H9 (cell line): ENCODE data around the gene ABHD3. TPM values are rescaled to one million over a fixed set of nuclear protein-coding genes. Genes with fewer than 3 reads are reported as not detected.

Source experiments
- DNase-seq: peaks from one replicate; pipeline ENCODE4 v3.0.0-alpha.2; 2017
- H2AFZ ChIP-seq: one replicate; pipeline ENCODE4 v1.6.1; 2013; ENCODE audit warnings: mild to moderate bottlenecking, low read length, control low read depth, moderate library complexity
- H2AK5ac ChIP-seq: 2 replicates; pipeline ENCODE4 v1.6.1; 2013; ENCODE audit warnings: low read length, control low read depth, mixed read lengths; ENCODE audit not compliant: insufficient read length
- H2BK120ac ChIP-seq: one replicate; pipeline ENCODE4 v1.6.1; 2013; ENCODE audit warnings: low read depth, mild to moderate bottlenecking, low read length, control low read depth, inconsistent platforms; ENCODE audit not compliant: poor library complexity, severe bottlenecking
- H2BK12ac ChIP-seq: 2 replicates; pipeline ENCODE4 v1.6.1; 2013; ENCODE audit warnings: low read length, control low read depth, mixed read lengths, low read depth; ENCODE audit not compliant: insufficient read length
- H2BK15ac ChIP-seq: 2 replicates; pipeline ENCODE4 v1.6.1; 2013; ENCODE audit warnings: low read depth, low read length, control low read depth
- H2BK20ac ChIP-seq: one replicate; pipeline ENCODE4 v1.6.1; 2013; ENCODE audit warnings: low read depth, mild to moderate bottlenecking, low read length, control low read depth, inconsistent platforms; ENCODE audit not compliant: poor library complexity, severe bottlenecking
- H2BK5ac ChIP-seq: 2 replicates; pipeline ENCODE4 v1.6.1; 2013; ENCODE audit warnings: low read length, control low read depth, mixed read lengths; ENCODE audit not compliant: insufficient read length
- H3K14ac ChIP-seq: 2 replicates; pipeline ENCODE4 v1.6.1; 2013; ENCODE audit warnings: low read length, control low read depth; ENCODE audit not compliant: insufficient read depth
- H3K18ac ChIP-seq: 2 replicates; pipeline ENCODE4 v1.6.1; 2013; ENCODE audit warnings: low read depth, mild to moderate bottlenecking, mixed read lengths, low read length, control low read depth; ENCODE audit not compliant: insufficient read length
- H3K23ac ChIP-seq: 2 replicates; pipeline ENCODE4 v1.6.1; 2013; ENCODE audit warnings: low read length, control low read depth, mixed read lengths, low read depth; ENCODE audit not compliant: insufficient read length
- H3K23me2 ChIP-seq: 2 replicates; pipeline ENCODE4 v1.6.1; 2013; ENCODE audit warnings: low read depth, mild to moderate bottlenecking, mixed read lengths, low read length, control low read depth; ENCODE audit not compliant: insufficient read length, poor library complexity, severe bottlenecking
- H3K27ac ChIP-seq: 2 replicates; pipeline ENCODE4 v1.5.1; 2013; ENCODE audit warnings: low read length, control low read depth, mixed read lengths, low read depth; ENCODE audit not compliant: insufficient read length
- H3K27me3 ChIP-seq: 2 replicates; pipeline ENCODE4 v1.6.1; 2013; ENCODE audit warnings: low read length, control low read depth, inconsistent platforms; ENCODE audit not compliant: insufficient read depth
- H3K4ac ChIP-seq: 2 replicates; pipeline ENCODE4 v1.6.1; 2013; ENCODE audit warnings: low read depth, mild to moderate bottlenecking, control low read depth, inconsistent platforms, low read length, moderate library complexity
- H3K4me1 ChIP-seq: 2 replicates; pipeline ENCODE4 v1.6.1; 2013; ENCODE audit warnings: low read length, control low read depth, inconsistent platforms; ENCODE audit not compliant: insufficient read depth
- H3K4me2 ChIP-seq: 2 replicates; pipeline ENCODE4 v1.6.1; 2013; ENCODE audit warnings: low read length, control low read depth, mixed read lengths; ENCODE audit not compliant: insufficient read length, insufficient read depth
- H3K56ac ChIP-seq: 2 replicates; pipeline ENCODE4 v1.6.1; 2013; ENCODE audit warnings: low read depth, mild to moderate bottlenecking, mixed read lengths, low read length, control low read depth; ENCODE audit not compliant: insufficient read length
- H3K79me1 ChIP-seq: 2 replicates; pipeline ENCODE4 v1.6.1; 2013; ENCODE audit warnings: low read depth, mild to moderate bottlenecking, moderate library complexity, low read length, control low read depth, inconsistent platforms; ENCODE audit not compliant: insufficient read depth, poor library complexity, severe bottlenecking
- H3K79me2 ChIP-seq: 2 replicates; pipeline ENCODE4 v1.6.1; 2013; ENCODE audit warnings: low read length, control low read depth, inconsistent platforms; ENCODE audit not compliant: insufficient read depth
- H3K9ac ChIP-seq: 2 replicates; pipeline ENCODE4 v1.6.1; 2013; ENCODE audit warnings: low read length, control low read depth, mixed read lengths; ENCODE audit not compliant: insufficient read length; ENCODE audit errors: extremely low read depth
- H3K9me3 ChIP-seq: one replicate; pipeline ENCODE4 v1.6.1; 2013; ENCODE audit warnings: low read depth, low read length, inconsistent platforms; ENCODE audit not compliant: control insufficient read depth
- H3T11ph ChIP-seq: one replicate; pipeline ENCODE4 v1.6.1; 2013; ENCODE audit warnings: mild to moderate bottlenecking, low read length, control low read depth, inconsistent platforms
- H4K20me1 ChIP-seq: one replicate; pipeline ENCODE4 v1.6.1; 2013; ENCODE audit not compliant: control insufficient read depth, insufficient read length, insufficient read depth
- H4K5ac ChIP-seq: 2 replicates; pipeline ENCODE4 v1.6.1; 2013; ENCODE audit warnings: low read depth, mild to moderate bottlenecking, mixed read lengths, low read length, control low read depth; ENCODE audit not compliant: insufficient read length
- H4K8ac ChIP-seq: replicated peaks from 2 replicates; pipeline ENCODE4 v1.6.1; 2013; ENCODE audit warnings: low read length, control low read depth, mixed read lengths, low read depth; ENCODE audit not compliant: insufficient read length
- H4K91ac ChIP-seq: 2 replicates; pipeline ENCODE4 v1.6.1; 2013; ENCODE audit warnings: low read depth, mild to moderate bottlenecking, moderate library complexity, mixed read lengths, low read length, control low read depth; ENCODE audit not compliant: insufficient read length
- H3K27ac Mint-ChIP-seq, 3 experiments: 2 replicates in 2 of 3; 3 replicates in 1 of 3; pipeline ENCODE4 v1.8.0; 2020 to 2021; ENCODE audit warnings: mixed read lengths in 3 of 3, mild to moderate bottlenecking in 1 of 3, moderate library complexity in 1 of 3
- H3K27me3 Mint-ChIP-seq: 2 replicates; pipeline ENCODE4 v1.8.0; 2021; ENCODE audit warnings: low read depth, mild to moderate bottlenecking, moderate library complexity, mixed read lengths
- H3K36me3 Mint-ChIP-seq, 3 experiments: 2 replicates in 2 of 3; 3 replicates in 1 of 3; pipeline ENCODE4 v1.8.0; 2020 to 2021; ENCODE audit warnings: low read depth in 3 of 3, mixed read lengths in 3 of 3; ENCODE audit not compliant: insufficient read depth in 1 of 3
- H3K4me1 Mint-ChIP-seq, 2 experiments: 2 replicates each; pipeline ENCODE4 v1.8.0; 2020; ENCODE audit warnings: mixed read lengths in 2 of 2
- H3K4me3 Mint-ChIP-seq, 2 experiments: 2 replicates in 1 of 2; 3 replicates in 1 of 2; pipeline ENCODE4 v1.8.0; 2020 to 2021; ENCODE audit warnings: mild to moderate bottlenecking in 2 of 2, mixed read lengths in 2 of 2, moderate library complexity in 1 of 2
- H3K9me3 Mint-ChIP-seq, 2 experiments: 2 replicates in 1 of 2; 3 replicates in 1 of 2; pipeline ENCODE4 v1.8.0; 2020; ENCODE audit warnings: mild to moderate bottlenecking in 2 of 2, mixed read lengths in 2 of 2, moderate library complexity in 1 of 2
- WGBS: extraction: QIAGEN DNeasy Blood & Tissue Kit; methylation state at CpG from one replicate; pipeline ENCODE4 v1.1.7; 2013; ENCODE audit warnings: missing lambda C conversion rate, low lambda C conversion rate, mixed read lengths; ENCODE audit not compliant: insufficient read length; ENCODE audit errors: extremely low coverage; 5-methylcytosine and 5-hydroxymethylcytosine counted together
- total RNA-seq: library from RNA; stranded (reverse); gene quantifications from 2 replicates; pipeline ENCODE4 v1.2.1, GENCODE V29; 2021
- TF ChIP-seq, protein P1 (sequence below): fragments of 200-600 bp; sonication (generic); conservative IDR thresholded peaks from 3 replicates; pipeline ENCODE4 v1.8.0; 2021; ENCODE audit warnings: antibody characterized with exemption, mild to moderate bottlenecking

ABHD3 gene
- total RNA-seq, 1 experiment from 2014 or later = 12.0 TPM

DNA sequence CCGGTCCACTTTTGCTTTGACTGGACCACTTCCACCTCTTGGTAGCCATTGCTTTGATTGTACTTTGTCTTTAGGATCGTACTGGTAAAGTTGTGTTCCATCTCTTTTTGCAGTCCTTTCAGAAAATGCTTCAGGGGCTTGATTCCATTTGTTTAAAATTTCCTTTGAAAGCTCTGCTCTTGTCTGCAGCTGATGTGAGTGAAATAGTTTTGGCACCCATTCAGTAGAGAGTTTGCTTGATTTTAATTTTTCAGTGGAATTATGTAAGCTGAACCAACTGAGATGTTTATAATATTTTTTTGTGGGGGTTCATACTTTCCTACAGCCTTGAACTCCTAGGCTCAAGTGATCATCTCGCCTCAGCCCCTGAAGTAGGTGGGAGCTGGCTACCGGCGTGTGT is 28.4 kb upstream of the ABHD3 start:
- DNase-seq = no peak
- Histone ChIP-seq H2AFZ (no peak overlapping the region), H2BK15ac (no peak overlapping the region), H3K79me1 (no peaks in the 10 kb centered on the region), H3K18ac (no peak overlapping the region), H2BK5ac (no peak overlapping the region), H3K4ac (no peak overlapping the region), H3K27ac (no peak overlapping the region), H3T11ph (no peak overlapping the region), H3K4me1 (no peaks in the 10 kb centered on the region), H4K5ac (no peak overlapping the region), H4K91ac (no peak overlapping the region), H3K23ac (no peak overlapping the region), H3K4me2 (no peak overlapping the region), H3K9me3 (no peaks in the 10 kb centered on the region), H3K23me2 (no peaks in the 10 kb centered on the region), H4K20me1 (no peaks in the 10 kb centered on the region), H3K14ac (no peak overlapping the region), H2AK5ac (no peak overlapping the region), H3K27me3 (no peaks in the 10 kb centered on the region), H3K56ac (no peak overlapping the region), H2BK120ac (no peak overlapping the region), H4K8ac (no peak overlapping the region), H3K79me2 (no peaks in the 10 kb centered on the region), H3K9ac (no peak overlapping the region), H2BK12ac (no peak overlapping the region), H2BK20ac (no peak overlapping the region)
- TF ChIP-seq, protein P1, sequence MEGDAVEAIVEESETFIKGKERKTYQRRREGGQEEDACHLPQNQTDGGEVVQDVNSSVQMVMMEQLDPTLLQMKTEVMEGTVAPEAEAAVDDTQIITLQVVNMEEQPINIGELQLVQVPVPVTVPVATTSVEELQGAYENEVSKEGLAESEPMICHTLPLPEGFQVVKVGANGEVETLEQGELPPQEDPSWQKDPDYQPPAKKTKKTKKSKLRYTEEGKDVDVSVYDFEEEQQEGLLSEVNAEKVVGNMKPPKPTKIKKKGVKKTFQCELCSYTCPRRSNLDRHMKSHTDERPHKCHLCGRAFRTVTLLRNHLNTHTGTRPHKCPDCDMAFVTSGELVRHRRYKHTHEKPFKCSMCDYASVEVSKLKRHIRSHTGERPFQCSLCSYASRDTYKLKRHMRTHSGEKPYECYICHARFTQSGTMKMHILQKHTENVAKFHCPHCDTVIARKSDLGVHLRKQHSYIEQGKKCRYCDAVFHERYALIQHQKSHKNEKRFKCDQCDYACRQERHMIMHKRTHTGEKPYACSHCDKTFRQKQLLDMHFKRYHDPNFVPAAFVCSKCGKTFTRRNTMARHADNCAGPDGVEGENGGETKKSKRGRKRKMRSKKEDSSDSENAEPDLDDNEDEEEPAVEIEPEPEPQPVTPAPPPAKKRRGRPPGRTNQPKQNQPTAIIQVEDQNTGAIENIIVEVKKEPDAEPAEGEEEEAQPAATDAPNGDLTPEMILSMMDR = no peak
- peaks cover 5 to 23% (median 8%) of the 10 kb centered on the region in 3 experiments for H3K36me3 Mint-ChIP-seq
- peaks cover 3% of the 10 kb centered on the region for H3K27me3 Mint-ChIP-seq
- peaks cover 13 to 16% of the 10 kb centered on the region in 2 experiments; a peak in 3 of 5 replicates for H3K9me3 Mint-ChIP-seq
- H3K27ac Mint-ChIP-seq = no peak overlapping the region
- H3K4me3 Mint-ChIP-seq = no peak overlapping the region
- WGBS = no CpG with 5 or more reads among the region's 5 CpGs
- peaks cover 16 to 17% of the 10 kb centered on the region in 2 experiments for H3K4me1 Mint-ChIP-seq
